ENCODE data around the gene HP1BP3.

GRCh38 chr1:20834192-20834591 lies 47.1 kb upstream of the HP1BP3 start:
- TF ChIP-seq CTCF (IDR thresholded peaks at IDR 0.05 in 8 of 11, conservative IDR thresholded peaks at IDR 0.05 in 3 of 11) (no peak), POLR2AphosphoS5 (IDR thresholded peaks at IDR 0.05) (no peak), POLR2A (IDR thresholded peaks at IDR 0.05) (no peak)
